Measurements from ENCODE around the gene BNIP3.

GRCh38 chr10:131980321-131980720, 1.4 kb downstream of the BNIP3 start:
- TF ChIP-seq, protein P1, sequence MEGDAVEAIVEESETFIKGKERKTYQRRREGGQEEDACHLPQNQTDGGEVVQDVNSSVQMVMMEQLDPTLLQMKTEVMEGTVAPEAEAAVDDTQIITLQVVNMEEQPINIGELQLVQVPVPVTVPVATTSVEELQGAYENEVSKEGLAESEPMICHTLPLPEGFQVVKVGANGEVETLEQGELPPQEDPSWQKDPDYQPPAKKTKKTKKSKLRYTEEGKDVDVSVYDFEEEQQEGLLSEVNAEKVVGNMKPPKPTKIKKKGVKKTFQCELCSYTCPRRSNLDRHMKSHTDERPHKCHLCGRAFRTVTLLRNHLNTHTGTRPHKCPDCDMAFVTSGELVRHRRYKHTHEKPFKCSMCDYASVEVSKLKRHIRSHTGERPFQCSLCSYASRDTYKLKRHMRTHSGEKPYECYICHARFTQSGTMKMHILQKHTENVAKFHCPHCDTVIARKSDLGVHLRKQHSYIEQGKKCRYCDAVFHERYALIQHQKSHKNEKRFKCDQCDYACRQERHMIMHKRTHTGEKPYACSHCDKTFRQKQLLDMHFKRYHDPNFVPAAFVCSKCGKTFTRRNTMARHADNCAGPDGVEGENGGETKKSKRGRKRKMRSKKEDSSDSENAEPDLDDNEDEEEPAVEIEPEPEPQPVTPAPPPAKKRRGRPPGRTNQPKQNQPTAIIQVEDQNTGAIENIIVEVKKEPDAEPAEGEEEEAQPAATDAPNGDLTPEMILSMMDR (IDR thresholded peaks at IDR 0.05 in 4 of 5, conservative IDR thresholded peaks at IDR 0.05 in 1 of 5) = no peak
- TF ChIP-seq POLR2A (IDR thresholded peaks at IDR 0.05) = no peak
